ENCODE results near the gene LIPG. TPM values are rescaled to one million over a fixed set of nuclear protein-coding genes. Genes with fewer than 3 reads are reported as not detected.

LIPG gene
- total and polyA plus RNA-seq, 2 of the 13 experiments (the other 11 are each of a cell fraction or from before 2014, with no cell fraction given): 0.96 to 10.8 TPM

- TF ChIP-seq SNAPC2 (CRISPR knock-in tag; IDR thresholded peaks at IDR 0.05) (peak; percentile 56; the same call in 1 of the 2 replicates), ZBTB38 (CRISPR knock-in tag; IDR thresholded peaks at IDR 0.05) (no peak), ZBTB21 (CRISPR knock-in tag; IDR thresholded peaks at IDR 0.05) (no peak), SSRP1 (CRISPR knock-in tag; IDR thresholded peaks at IDR 0.05) (no peak; the same call in 1 of the 2 replicates), HCFC1 (IDR thresholded peaks at IDR 0.05; ENCODE audit: low read depth, low read length) (no peak), ZMYM4 (CRISPR knock-in tag; IDR thresholded peaks at IDR 0.05) (peak; percentile 85), RCOR2 (CRISPR knock-in tag; IDR thresholded peaks at IDR 0.05) (0 out of 2 replicates have a peak, but pooled peaks have one; percentile 69), EEA1 (CRISPR knock-in tag; IDR thresholded peaks at IDR 0.05; ENCODE audit: borderline replicate concordance) (no peak), ZNF713 (CRISPR knock-in tag; IDR thresholded peaks at IDR 0.05) (no peak), ZFP41 (CRISPR knock-in tag; IDR thresholded peaks at IDR 0.05; ENCODE audit: borderline replicate concordance) (no peak), KLF12 (CRISPR knock-in tag; IDR thresholded peaks at IDR 0.05; ENCODE audit: borderline replicate concordance) (0 out of 2 replicates have a peak, but pooled peaks have one; percentile 24), STAT6 (CRISPR knock-in tag; IDR thresholded peaks at IDR 0.05; ENCODE audit: borderline replicate concordance) (no peak), ZFYVE20 (CRISPR knock-in tag; IDR thresholded peaks at IDR 0.05; ENCODE audit: borderline replicate concordance, low read depth) (no peak), RBAK (CRISPR knock-in tag; IDR thresholded peaks at IDR 0.05) (no peak), MLX (CRISPR knock-in tag; IDR thresholded peaks at IDR 0.05) (peak; percentile 66), SETDB1 (CRISPR knock-in tag; IDR thresholded peaks at IDR 0.05; ENCODE audit: borderline replicate concordance) (no peak), CENPBD1 (CRISPR knock-in tag; IDR thresholded peaks at IDR 0.05; ENCODE audit: borderline replicate concordance, low read depth) (no peak), HNF1A (IDR thresholded peaks at IDR 0.05; ENCODE audit: low read depth) (peak; percentile 99), HNF1A (CRISPR knock-in tag; IDR thresholded peaks at IDR 0.05; ENCODE audit: borderline replicate concordance) (peak; percentile 99), ZSCAN9 (CRISPR knock-in tag; IDR thresholded peaks at IDR 0.05; ENCODE audit: borderline replicate concordance) (peak; percentile 56; the same call in 1 of the 2 replicates), SP140L (CRISPR knock-in tag; IDR thresholded peaks at IDR 0.05; ENCODE audit: borderline replicate concordance) (peak; percentile 68; the same call in 1 of the 2 replicates), ELF4 (CRISPR knock-in tag; IDR thresholded peaks at IDR 0.05; ENCODE audit: borderline replicate concordance) (no peak)
Measured at GRCh38 chr18:49638891-49639557, 77.2 kb downstream of the LIPG start (continued).
